MM.1S (cell line): ENCODE data around the gene ACCS.

Source experiments
- CTCF ChIP-seq: fragments of 300-600 bp; sonication (generic); IDR thresholded peaks from 2 replicates; pipeline ENCODE4 v1.5.1; 2016; ENCODE audit warnings: antibody characterized with exemption, low read length, mixed read lengths
- EZH2 ChIP-seq: fragments of 300-600 bp; sonication (generic); optimal IDR thresholded peaks from 2 replicates; pipeline ENCODE3; 2017; ENCODE audit warnings: low read depth, mild to moderate bottlenecking, antibody characterized with exemption, low read length, mixed read lengths
- EZH2phosphoT487 ChIP-seq: fragments of 300-600 bp; sonication (generic); IDR thresholded peaks from 2 replicates; pipeline ENCODE4 v1.6.1; 2018; ENCODE audit warnings: antibody characterized with exemption, low read length

GRCh38 chr11:44072757-44073658, 6.9 kb downstream of the ACCS start:
- TF ChIP-seq EZH2phosphoT487, result no peak
- TF ChIP-seq CTCF, result no peak
- no peak for TF ChIP-seq EZH2
